Measurements from ENCODE around the gene APLF.

APLF gene, protein sequence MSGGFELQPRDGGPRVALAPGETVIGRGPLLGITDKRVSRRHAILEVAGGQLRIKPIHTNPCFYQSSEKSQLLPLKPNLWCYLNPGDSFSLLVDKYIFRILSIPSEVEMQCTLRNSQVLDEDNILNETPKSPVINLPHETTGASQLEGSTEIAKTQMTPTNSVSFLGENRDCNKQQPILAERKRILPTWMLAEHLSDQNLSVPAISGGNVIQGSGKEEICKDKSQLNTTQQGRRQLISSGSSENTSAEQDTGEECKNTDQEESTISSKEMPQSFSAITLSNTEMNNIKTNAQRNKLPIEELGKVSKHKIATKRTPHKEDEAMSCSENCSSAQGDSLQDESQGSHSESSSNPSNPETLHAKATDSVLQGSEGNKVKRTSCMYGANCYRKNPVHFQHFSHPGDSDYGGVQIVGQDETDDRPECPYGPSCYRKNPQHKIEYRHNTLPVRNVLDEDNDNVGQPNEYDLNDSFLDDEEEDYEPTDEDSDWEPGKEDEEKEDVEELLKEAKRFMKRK
- 13.4 to 26.5 (median 14.6) reads per million in 4 experiments for total RNA-seq

DNA sequence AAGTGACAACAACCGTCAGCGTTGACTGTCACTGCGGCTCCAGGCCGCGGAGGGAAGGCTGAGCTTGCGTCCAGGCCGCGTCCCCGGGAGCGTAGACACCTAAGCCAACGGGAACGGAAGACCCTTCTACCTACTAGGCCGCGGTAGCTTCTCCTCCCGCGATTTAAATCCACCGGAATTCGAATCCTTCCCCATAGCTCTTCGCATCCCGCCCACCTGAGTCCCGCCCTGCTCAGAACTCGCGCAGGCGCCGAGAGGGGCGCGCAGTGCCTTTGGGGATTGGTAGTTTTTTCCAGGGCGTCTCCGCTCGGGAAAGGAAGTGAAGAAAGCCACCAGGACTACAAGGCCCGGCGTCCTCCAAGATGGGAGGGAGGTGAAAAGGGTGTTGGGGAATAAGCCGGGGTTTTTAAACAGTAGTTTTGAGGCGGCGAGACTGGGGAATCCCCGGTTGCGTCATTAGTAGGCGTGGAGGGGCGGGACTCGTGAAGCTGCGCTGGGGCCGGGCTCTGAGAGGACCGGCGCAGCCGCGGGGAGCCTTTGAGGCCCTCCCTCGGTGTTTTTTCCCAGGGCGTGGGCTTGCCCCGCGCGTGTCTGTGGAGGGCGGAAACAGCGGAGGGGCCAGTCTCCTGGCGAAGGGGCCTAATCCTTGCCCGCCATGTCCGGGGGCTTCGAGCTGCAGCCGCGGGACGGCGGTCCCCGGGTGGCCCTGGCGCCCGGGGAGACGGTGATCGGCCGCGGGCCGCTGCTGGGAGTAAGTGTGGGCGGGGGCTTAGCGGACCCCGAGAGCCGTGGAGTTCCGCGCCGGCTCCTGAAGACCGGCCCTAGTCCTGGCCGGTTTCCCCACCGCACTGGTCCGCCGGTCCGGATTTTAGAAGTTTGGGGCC is at the start of gene APLF, which contains the start of gene FBXO48:
Gene APLF, plus strand, starts transcription at position 509 of the 884 bp plus-strand sequence. Its CDS starts 147 bp downstream, at position 656.
Gene FBXO48, minus strand, starts transcription at position 218 of the 884 bp plus-strand sequence. CDS start 2,149 bp downstream, outside the sequence.
- peak; percentile 96 for DNase-seq

DNA sequence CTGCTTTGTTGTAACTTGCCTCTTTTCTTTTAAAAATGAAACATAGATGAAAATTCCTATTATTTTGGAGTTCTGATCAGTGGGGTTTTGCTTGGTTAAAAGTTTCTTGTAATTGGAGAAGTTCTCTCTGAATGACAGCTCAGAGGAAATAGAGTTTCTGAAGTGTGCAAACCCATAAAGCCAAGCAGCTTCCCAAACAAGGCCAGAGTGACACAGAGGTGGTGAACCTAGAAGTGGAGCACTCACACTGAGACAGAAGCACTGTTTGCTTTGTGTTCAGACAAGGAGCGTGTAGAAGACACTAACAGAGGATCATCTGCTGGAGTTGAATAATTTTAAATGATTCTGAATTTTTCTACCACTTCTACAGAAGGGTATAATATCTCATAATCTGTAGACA is 49.5 kb upstream of the APLF start:
- no peak for DNase-seq

DNA sequence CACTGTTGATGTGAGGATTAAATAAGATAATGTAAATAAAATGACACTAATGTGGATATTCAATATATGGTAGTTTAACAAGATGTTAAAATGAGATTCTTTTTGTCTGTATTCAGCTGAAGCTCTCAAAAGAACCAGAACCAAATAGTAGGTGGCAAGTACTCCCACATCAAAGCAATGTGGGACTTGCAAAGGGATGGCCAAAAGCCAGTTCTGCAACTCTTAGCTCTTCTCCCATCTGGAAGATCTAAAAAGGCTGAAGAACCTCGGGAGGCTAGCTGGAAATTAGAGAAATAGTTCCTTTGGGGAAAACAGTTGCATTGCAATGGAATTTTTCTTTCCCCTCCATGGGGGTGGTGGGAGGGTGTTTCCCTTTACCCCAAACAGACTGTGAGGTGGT is 49.0 kb upstream of the APLF start:
- DNase-seq, result no peak

DNA sequence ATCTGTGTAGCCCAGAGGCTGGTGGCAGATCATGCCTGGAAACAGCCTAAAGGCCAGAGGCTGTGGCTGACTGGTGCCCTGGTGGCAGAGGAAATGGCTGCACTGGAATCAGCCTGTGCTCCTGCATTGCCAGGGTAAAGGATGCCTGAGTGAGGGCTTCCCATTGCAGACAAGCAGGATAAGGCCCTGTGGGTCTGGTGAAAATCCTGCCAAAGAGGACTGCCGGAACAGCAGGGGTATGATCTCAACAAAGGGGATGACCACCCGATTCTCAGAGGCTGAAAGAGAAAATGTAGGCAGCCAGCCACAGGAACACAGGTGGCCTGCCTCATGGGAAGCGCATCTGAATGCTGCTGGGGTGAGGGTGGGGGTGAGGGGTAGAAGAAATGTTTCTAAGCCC is 48.5 kb upstream of the APLF start:
- DNase-seq, result no peak

DNA sequence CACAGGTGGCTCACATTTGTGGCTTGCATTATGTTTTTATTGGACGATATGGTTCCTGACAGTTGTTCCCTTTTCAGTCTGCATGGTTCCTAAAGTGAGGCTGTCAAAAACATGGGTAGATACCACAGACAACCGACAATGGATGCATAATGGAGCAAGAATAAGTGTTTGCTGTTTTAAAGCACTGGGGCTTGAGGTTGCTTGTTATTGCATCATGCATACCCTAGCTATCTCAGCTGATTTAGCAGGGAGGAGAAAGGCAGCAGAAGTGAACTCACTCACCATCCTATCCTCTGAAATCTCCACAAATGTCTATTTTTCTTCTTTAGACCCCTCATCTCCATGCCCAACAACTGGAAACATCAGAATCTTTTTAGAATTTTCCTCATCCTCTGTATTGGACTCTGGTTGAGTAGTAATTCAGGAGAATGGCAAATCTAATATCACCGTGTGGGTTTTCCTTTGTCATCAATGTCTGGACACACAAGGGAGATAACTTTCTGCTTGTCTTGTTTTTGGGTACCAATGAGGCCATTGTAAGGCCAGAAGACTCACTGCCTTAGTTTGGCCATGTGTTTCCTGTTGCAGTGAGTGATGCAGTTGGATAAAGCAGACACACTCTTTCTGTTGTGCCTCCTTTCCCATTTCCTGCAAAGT is 47.0 kb upstream of the APLF start:
- DNase-seq, result no peak

DNA sequence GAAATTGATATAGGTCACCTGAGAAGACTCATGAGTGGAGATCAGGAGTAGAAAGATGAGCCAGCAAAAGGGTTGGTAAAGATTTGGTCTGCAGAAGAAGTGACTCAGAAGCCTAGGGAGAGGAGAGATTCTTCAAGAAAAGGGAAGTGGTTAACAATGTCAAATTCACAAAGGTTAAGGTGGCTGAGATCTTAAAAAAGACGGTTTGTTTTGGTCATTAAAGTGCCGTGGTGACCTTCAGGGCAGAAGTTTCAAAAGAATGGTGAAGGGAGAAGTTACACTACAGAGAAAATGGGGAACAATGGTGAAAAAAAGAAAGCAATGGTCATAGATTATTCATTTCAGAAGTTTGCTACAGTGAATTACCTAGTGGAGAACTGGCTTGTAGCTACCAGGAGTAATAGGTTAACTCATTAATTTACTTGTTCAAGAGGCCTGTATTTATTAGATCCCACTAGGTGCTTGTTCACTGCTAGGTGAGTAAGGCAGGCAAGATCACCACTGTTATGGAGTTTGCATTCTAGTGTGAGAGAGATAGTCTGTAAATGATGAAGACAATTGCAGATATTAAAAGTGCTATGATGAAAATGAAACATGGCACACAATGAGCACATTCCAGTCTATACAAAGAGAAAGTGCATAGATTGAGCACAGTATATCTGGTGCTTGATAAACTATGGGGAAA is 43.3 kb upstream of the APLF start:
- DNase-seq, result no peak

DNA sequence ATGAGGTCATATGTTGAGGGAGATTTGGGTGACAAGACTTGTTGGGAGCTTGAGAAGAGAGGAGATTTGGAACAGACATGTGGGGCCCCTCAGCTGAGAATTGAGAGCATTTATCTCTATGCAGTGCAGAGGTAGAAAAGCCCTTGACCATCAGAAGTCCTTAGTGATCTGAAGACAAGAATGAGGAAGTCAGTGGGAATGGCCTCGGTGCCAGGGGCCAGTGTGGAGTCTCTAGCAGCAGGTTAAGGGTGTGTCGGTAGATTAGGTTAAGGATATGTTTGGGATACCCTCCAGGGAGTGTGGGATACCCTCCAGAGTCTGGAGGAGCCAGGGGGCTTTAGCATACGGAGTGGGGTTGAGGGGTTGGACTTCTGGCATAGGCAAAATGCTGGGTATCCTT is 41.9 kb upstream of the APLF start:
- DNase-seq, result no peak

DNA sequence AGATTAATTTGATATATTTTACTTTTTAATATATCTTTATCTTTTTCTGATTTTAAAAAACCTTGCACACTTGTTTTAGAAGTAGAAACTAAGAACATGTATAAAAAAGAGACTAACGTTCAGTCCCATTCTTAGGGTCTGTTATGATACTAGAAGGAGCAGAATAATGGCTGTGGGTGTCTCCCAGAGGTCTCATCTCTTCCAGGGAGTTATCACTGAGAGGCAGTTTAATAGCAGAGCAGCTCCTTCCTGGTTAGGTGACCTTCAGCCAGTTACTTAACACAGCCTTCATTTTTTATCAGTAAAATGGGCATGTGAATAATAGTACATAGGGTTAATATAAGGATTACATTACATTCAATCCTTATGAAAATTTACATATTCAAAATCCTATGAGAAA is 40.9 kb upstream of the APLF start:
- no peak for DNase-seq

DNA sequence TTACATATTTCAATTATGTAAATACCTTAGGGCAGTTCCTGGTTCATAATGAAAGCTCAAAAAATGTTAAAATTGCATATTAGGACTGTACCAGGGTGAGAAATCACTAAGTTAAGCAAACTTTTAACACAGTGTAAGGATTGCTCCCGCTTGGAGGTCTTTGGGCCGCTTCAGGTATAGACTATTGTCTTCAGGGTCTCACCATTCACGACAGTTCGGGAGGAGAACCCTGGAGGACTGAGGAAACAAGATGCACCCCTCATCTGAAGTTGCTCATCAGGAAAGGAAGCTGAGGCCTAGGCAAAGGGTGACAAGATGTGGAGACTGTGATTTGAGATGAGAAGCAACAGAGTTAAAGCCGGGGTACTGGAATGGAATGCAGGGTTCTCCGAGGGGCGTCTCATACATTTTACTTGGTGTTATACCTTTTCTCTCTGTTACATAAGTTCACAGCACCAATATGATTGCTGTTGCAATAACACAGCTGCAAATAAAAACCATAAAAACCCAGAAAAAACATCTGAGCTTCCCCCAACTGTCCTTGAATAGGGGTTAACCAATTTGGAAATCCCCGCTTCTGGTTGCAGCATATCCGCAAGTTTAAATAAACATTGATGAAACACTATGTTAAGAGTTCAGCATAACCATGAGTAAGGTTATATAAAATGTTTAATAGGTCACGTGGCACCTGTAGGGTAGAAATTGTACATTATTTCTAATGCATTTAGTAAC is 40.4 kb upstream of the APLF start:
- no peak for DNase-seq

DNA sequence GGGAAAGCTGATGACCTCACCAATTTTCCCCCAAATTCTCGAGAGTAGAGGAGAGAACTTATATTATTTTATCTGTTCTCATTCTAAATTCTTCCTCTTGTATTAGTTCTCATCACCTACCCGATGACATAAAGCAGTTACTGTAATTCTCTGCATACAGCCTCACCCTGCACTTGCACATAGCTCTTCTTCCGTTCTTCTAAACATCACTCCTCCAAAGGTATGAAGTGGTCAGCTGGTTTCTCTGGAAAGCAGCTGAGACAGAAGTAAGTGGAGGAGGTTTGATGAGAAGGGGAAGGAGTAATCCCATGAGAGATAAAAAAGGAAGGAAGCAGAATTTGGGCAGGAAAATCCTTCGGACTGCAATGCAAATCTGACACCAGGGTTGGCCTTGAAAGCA is 39.3 kb upstream of the APLF start:
- no peak for DNase-seq

DNA sequence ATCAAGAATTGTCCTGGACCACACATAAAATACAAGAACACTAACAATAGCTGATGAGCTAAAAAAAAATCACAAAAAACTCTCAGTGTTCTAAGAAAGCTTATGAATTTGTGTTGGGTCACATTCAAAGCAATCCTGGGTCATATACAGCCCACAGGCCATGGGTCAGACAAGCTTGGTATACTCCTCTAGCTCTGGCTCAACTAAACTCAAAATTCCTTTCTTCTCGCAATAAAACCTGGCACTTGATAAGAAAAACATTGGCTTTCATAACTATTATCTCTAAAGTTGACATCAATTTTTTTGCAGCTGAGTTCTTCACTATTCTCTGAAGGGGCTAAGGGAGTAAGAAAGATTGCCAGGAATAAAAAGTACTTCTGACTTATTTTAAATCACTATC is 38.6 kb upstream of the APLF start:
- no peak for DNase-seq

DNA sequence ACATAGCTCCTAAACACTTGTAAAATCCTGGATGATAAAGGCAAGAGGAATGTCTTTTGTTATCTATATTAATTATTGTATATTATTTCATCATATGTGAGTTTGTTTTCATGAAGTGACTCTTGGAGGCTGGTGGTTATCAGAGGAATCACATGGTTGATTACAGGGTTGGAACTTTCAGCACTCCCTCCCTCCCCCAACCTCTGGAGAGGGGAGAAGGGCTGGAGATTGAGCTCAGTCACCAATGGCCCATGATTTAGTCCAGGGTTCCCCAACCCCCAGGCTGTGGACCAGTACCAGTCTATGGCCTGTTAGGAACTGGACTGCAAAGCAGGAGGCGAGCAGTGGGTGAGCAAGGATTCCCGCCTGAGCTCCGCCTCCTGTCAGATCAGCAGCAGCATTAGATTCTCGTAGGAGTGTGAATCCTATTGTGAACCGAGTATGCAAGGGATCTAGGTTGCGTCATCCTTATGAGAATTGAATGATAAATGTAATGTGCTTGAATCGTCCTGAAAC is 38.0 kb upstream of the APLF start:
- no peak for DNase-seq

DNA sequence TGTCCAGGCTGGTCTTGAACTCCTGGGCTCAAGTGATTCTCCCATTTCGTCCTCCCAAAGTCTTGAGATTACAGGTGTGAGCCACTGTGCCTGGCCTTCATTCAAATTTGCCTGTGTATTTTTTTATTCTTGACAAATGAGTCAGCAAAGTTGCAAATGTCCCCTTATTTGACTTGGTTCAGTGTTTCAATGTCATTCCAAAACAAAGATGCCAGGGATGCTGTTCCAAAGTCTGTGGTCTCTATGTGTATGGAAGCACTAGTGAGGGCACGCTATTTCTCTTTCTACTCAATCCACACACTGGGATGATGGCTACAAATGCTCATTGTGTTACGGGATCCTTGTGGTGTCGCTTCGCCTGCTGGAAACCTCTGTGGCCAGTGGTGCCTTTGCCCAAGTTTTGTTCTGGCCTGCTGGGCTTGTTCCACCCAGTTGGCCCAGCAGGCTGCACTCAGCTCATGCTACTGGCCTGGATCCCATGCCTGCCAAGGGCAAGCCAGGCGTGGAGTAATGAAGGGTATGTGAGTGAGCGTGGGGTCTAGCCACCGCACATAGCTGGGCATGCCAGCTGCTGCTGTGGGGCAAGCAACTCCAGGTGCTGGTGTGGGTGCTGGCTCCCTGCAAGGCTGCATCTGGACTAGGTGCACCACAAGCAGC is 35.9 kb upstream of the APLF start:
- no peak for DNase-seq

DNA sequence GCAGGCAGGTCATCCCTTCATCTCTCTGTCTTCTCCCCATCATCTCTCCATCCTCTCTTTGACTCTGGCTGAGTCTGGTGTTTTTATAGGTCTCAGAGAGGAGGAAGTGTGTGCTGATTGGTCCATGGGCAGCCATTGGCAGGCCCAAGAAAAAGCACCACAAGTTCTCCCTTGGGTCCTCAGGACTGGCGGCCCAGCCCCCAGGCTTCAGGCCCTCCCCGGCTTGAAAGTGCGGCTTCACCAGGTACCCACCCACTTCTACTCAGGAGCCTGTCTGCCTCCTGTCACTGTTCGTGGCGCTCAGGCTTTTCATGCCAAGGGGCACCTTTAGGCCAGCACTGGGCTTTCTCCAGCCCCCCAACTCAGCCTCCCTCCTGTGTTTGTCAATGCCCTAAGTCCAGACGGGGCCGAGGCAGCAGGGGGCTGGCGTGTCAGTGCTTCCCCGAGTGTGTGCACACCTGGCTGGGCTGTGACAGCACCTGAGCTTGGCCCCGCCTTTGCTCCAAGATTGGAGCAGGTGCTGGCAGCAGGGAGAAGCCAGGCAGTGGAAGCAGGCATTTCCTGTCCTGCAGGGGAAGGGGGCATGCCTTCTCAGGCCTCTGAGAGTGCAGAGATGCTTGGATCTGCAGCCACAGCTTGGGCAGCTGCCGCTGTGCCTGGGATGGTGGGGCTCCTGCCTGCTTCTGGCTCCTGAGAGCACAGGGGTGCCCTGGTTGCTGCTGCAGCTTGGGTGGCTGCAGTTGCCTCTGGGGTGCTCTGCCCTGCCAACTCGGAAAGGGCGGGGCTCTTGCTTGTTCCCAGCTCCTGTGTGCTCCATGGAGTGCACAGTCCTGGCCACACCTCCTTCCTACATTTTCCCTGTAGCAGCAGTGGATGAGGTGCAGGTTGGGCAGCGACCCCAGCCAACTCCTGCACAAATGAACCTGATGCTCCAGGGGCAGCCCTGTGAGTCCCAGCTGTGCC is 34.4 kb upstream of the APLF start:
- no peak for DNase-seq

DNA sequence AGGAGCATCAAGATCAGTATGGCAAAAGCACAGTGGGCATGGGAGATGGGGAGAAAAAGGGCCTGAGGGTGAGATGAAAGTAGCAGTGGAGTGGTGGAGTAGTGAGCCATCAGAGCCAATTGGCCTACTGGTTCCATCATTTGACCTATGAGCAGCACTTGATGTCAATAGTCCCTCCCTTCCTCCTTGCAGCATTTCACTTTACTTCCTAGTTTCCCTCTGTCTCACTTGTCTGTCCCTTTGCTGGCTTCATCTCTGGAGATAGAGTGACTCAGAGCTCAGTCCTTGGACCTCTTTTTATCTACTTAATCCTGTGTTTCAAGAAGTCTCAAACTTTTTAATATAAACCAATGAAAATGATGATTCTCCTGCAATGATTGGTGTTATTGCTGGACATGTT is 32.4 kb upstream of the APLF start:
- no peak for DNase-seq

DNA sequence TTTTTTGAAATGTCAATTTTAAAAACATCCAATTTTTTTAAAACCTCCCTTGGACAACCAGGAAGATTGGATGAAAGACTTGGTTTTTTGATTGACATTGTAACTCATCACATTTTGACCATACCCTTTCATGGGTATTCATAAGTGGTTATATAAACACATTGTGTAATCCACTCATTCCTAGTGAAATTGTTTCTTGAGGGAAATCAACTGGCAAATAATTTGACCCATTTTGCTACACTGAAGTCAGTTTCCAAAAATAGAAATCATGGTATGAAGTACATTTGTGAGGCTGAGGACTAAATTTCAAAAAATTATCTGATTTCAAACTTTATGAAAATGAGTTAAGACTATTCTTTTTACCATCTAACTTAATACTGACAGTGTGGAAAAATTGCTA is 31.8 kb upstream of the APLF start:
- no peak for DNase-seq

DNA sequence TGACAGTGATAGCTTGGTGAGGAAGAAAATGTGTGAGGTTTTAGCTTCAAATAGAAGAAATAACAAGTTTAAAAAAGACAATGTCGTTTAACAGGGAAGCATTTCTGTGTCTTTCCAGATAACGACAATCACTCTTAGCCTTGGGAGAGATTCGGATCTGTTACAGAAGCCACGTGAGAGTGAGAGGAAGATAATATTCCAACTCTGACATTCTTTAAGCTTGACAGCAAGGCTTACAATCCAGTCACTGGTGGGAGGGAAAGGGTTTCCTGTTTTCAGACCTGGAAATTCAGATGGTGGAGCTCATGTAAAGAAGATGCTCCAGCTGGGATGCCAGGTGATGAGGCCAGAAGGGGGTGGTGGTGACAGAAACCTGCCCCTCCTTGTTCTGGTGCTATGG is 31.1 kb upstream of the APLF start:
- no peak for DNase-seq

DNA sequence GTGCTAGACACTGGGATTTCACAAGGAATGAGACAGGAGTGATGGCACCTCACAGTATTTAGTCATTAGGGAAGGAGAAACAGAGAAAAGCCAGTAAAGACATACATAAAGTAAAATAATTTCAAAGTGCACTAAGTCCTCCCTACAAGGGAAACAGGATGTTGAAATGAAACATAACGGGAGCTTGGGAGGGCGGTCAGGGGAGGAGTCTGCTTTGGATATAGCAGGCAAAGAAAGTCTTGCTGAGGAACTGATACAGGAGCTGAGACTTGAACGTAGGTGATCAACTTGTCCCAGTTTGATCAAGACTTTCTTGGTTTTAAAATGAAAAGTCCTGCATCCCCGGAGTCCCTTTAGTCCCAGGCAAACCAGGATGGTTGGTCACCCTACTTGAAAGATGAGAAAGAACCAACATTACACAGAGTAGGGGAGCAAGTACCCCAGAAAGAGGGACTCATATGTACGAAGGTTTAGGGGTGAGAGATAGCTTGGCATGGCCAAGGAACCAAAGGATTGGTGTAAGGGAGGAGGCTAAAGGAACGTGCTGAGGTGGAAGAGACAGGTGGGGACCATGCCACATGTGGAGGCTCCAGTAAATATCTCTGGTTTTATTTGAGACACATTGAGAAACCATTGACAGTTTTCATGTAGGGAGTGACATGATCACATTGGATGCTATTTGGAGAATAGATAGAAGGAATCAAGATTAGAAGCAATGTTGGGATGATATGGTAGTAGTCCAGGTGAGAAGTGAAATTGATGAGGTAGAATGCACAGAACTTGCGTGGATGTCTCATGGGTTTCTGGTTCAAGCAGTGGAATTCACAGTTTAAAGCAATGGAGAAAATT is 28.7 kb upstream of the APLF start:
- no peak for DNase-seq

Measured in effector CD8-positive, alpha-beta T cell (primary cell).